Measurements from ENCODE around the gene FUOM. TPM values are rescaled to one million over a fixed set of nuclear protein-coding genes. Genes with fewer than 3 reads are reported as not detected.

Gene FUOM
- total and polyA plus RNA-seq, 2 donors (not counting 3 experiments of a cell fraction or from before 2014, with no cell fraction given), result 17.4 to 33.9 TPM

DNA sequence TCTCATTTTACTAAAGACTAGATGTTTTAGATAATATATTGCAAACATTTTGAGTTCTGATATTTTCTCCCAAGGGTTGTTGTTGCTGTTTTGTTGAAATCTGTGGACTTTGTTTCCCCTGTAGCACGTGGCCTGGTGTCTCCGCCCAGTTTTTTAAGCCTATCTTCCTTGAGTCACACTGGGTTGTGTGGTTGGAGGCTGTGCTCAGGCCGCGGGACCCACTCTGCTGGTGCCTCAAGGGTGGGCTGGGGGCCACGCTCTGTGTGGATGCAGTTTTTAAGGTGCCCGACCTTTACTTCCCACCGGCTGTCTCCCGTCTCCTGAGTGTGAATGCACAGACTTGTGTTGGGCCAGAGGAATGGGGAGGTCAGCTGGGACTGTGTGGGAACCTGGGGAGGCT is 14.9 kb downstream of the FUOM start:
- Histone ChIP-seq H2AFZ (ENCODE audit: low read depth, low read length) (no peak overlapping the region), H3K4me3 (replicated peaks in 1 of 3; ENCODE audit: insufficient read depth in 1 of 3, low read depth in 1 of 3, low read length in 3 of 3) (no peak overlapping the region), H3K9me3 (replicated peaks; ENCODE audit: control insufficient read depth, insufficient read depth, low read length) (no peaks in the 10 kb centered on the region), H3K9ac (replicated peaks; ENCODE audit: extremely low read depth, insufficient read depth, low read length) (no peak overlapping the region), H3K79me2 (ENCODE audit: control insufficient read depth, insufficient read depth, low read length) (no peaks in the 10 kb centered on the region), H3K9me1 (replicated peaks; ENCODE audit: control insufficient read depth, extremely low read depth, insufficient read depth, low read length) (no peaks in the 10 kb centered on the region), H3K27me3 (ENCODE audit: control insufficient read depth in 2 of 2, insufficient read depth in 2 of 2, low read length in 2 of 2) (no peaks in the 10 kb centered on the region), H3K27ac (ENCODE audit: insufficient read depth, low read depth, low read length) (no peak overlapping the region), H3K36me3 (ENCODE audit: control insufficient read depth in 2 of 2, extremely low read depth in 1 of 2, insufficient read depth in 2 of 2, low read length in 2 of 2) (no peaks in the 10 kb centered on the region), H3K4me2 (ENCODE audit: insufficient read depth, low read length) (no peak overlapping the region), H3K4me1 (ENCODE audit: control insufficient read depth, extremely low read depth, insufficient read depth, low read length) (no peaks in the 10 kb centered on the region), H4K20me1 (replicated peaks; ENCODE audit: control insufficient read depth, extremely low read depth, insufficient read depth, low read length) (no peaks in the 10 kb centered on the region)
- ChIA-PET CTCF (interaction anchor here (0.6 to 1.3 kb wide), 2 partner anchors 10 to 15 kb away, joined by 3 to 5 read pairs; partner anchors contain the start of gene FUOM), POLR2A (interaction anchor here (0.7 kb wide), 1 partner anchor 35 kb away, joined by 5 read pairs; no protein-coding TSS in a partner anchor)
- intact Hi-C loops (cut with micrococcal nuclease) (no loop called here), dilution Hi-C loops (cut with MboI; ENCODE audit: extremely low pct_ligation_motif_present, low sequenced_read_pairs) (no loop called here)
- DNase-seq (ENCODE audit: low read depth, low spot score) (no peak), FAIRE-seq (no peak)
- no TSS peak for BruUV-seq (replicated peaks)
- TF ChIP-seq MAX (IDR thresholded peaks at IDR 0.05; ENCODE audit: insufficient read depth, insufficient read length), result no peak
- no peak for TF ChIP-seq POLR2AphosphoS5 (IDR thresholded peaks at IDR 0.05; ENCODE audit: insufficient read depth, low read depth, low read length)
- no peak for TF ChIP-seq JUN (IDR thresholded peaks at IDR 0.05; ENCODE audit: borderline replicate concordance, insufficient read depth, insufficient read length, low read depth)
- no peak for TF ChIP-seq FOS (IDR thresholded peaks at IDR 0.05; ENCODE audit: borderline replicate concordance, insufficient read depth, low read length)
- TF ChIP-seq MYC (IDR thresholded peaks at IDR 0.05; ENCODE audit: low read depth, low read length), result no peak
- no peak for TF ChIP-seq EZH2 (IDR thresholded peaks at IDR 0.05; ENCODE audit: borderline replicate concordance, low read depth, low read length, severe bottlenecking)

DNA sequence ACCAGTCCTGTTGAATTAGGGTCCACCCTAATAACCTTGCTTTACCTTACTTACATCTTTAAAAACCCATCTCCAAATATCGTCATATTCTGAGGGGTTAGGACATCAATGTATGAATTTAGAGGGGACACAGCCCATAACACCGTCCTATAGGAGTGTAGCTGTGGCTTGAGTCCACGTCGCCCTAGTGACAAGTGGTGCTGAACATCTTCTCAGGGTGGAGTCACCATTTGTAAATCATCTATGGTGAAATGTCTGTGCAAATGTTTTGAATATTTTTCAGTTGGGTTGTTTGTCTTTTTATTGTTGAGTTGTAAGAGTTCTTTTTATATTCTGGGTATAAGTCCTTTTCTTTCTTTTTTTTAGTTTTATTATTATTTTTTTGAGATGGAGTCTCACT is 15.8 kb downstream of the FUOM start:
- intact Hi-C loops (cut with micrococcal nuclease) (no loop called here), dilution Hi-C loops (cut with MboI; ENCODE audit: extremely low pct_ligation_motif_present, low sequenced_read_pairs) (no loop called here)
- Histone ChIP-seq H3K4me2 (ENCODE audit: insufficient read depth, low read length) (no peak overlapping the region), H3K4me3 (replicated peaks in 1 of 3; ENCODE audit: insufficient read depth in 1 of 3, low read depth in 1 of 3, low read length in 3 of 3) (no peak overlapping the region), H3K9ac (replicated peaks; ENCODE audit: extremely low read depth, insufficient read depth, low read length) (no peak overlapping the region), H4K20me1 (replicated peaks; ENCODE audit: control insufficient read depth, extremely low read depth, insufficient read depth, low read length) (no peaks in the 10 kb centered on the region), H3K36me3 (ENCODE audit: control insufficient read depth in 2 of 2, extremely low read depth in 1 of 2, insufficient read depth in 2 of 2, low read length in 2 of 2) (no peaks in the 10 kb centered on the region), H3K9me1 (replicated peaks; ENCODE audit: control insufficient read depth, extremely low read depth, insufficient read depth, low read length) (no peaks in the 10 kb centered on the region), H3K9me3 (replicated peaks; ENCODE audit: control insufficient read depth, insufficient read depth, low read length) (no peaks in the 10 kb centered on the region), H3K27me3 (ENCODE audit: control insufficient read depth in 2 of 2, insufficient read depth in 2 of 2, low read length in 2 of 2) (peaks cover 4 to 6% of the 10 kb centered on the region in 2 experiments), H3K79me2 (ENCODE audit: control insufficient read depth, insufficient read depth, low read length) (no peaks in the 10 kb centered on the region), H2AFZ (ENCODE audit: low read depth, low read length) (no peak overlapping the region), H3K4me1 (ENCODE audit: control insufficient read depth, extremely low read depth, insufficient read depth, low read length) (no peaks in the 10 kb centered on the region), H3K27ac (ENCODE audit: insufficient read depth, low read depth, low read length) (no peak overlapping the region)
- POLR2A ChIA-PET, result no interaction called here
- CTCF ChIA-PET, result interaction anchor here (1.0 kb wide), 2 partner anchors 12 to 13 kb away, joined by 3 to 5 read pairs; no protein-coding TSS in a partner anchor
- FAIRE-seq, result no peak
- TF ChIP-seq FOS (IDR thresholded peaks at IDR 0.05; ENCODE audit: borderline replicate concordance, insufficient read depth, low read length), result no peak
- no peak for TF ChIP-seq GATA2 (IDR thresholded peaks at IDR 0.05; ENCODE audit: insufficient read depth, insufficient read length, low read depth, low read length)
- no peak for TF ChIP-seq CTCF (IDR thresholded peaks at IDR 0.05; ENCODE audit: extremely low read depth in 1 of 2, insufficient read depth in 1 of 2, low read depth in 1 of 2, low read length in 2 of 2)
- no peak for TF ChIP-seq JUN (IDR thresholded peaks at IDR 0.05; ENCODE audit: borderline replicate concordance, insufficient read depth, insufficient read length, low read depth)
- no peak for TF ChIP-seq MAX (IDR thresholded peaks at IDR 0.05; ENCODE audit: insufficient read depth, insufficient read length)
- no peak for TF ChIP-seq POLR2AphosphoS5 (IDR thresholded peaks at IDR 0.05; ENCODE audit: insufficient read depth, low read depth, low read length)
- TF ChIP-seq EZH2 (IDR thresholded peaks at IDR 0.05; ENCODE audit: borderline replicate concordance, low read depth, low read length, severe bottlenecking), result no peak
- TF ChIP-seq POLR2A (IDR thresholded peaks at IDR 0.05; ENCODE audit: low read depth, low read length), result no peak
- TF ChIP-seq MYC (IDR thresholded peaks at IDR 0.05; ENCODE audit: low read depth, low read length), result no peak
- no peak for DNase-seq (ENCODE audit: low read depth, low spot score)
- BruUV-seq (replicated peaks), result no TSS peak

Measured in endothelial cell of umbilical vein (primary cell).